GM19240 (cell line): ENCODE measurements around the gene EFCAB13.
"Not testable (repeated sequence)": the region's sequence is repeated elsewhere in the genome, so short reads cannot be mapped to it uniquely, and the experiment has no call there.

Experiments used
- DNase-seq: peaks from one replicate; pipeline ENCODE4 v3.0.0; 2011; ENCODE audit warnings: low spot score; ENCODE audit not compliant: insufficient read length

Gene EFCAB13

GRCh38 chr17:47425887-47426635 is 102.3 kb downstream of the EFCAB13 start:
- not testable (repeated sequence) for DNase-seq

DNA sequence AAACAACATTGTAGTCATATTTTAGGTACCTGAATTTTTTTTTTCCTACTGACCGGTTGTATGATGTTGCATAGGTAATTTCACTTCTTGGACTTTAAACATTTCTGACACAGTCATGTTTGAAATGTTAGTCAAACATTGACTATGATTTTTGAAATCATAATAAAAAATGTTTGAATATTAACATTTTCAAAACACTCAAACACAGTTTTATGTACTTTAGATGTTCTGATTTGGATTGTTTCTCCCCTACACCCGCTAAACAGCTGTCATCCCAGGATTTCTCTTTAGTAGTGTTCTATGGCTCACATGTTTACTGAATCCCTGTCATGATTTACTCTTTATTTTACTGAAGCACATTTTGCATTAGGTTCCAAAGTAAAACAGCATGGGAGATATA is 104.2 kb downstream of the EFCAB13 start:
- no peak for DNase-seq

- not testable (repeated sequence) for DNase-seq
Measured at GRCh38 chr17:47432240-47432639, 108.5 kb downstream of the EFCAB13 start.

DNA sequence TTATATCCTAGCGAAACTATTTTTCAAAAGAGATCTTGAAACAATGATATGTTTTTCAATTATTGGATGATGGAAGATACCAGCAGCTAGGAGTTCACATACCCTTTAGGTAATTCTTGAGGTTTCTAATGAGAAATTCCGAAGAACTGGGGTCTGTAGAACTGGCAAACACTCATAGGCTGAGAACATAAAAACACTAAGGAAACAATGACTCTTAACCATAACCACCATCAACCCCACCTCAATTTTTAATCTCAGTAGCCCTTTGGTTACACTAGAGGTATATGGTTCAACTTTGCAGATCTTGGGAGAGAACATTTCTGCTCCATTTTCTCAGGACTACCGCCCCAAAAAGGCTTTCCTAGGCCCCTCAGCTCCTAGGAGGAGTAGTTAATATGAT is 141.4 kb downstream of the EFCAB13 start:
- DNase-seq, result no peak

DNA sequence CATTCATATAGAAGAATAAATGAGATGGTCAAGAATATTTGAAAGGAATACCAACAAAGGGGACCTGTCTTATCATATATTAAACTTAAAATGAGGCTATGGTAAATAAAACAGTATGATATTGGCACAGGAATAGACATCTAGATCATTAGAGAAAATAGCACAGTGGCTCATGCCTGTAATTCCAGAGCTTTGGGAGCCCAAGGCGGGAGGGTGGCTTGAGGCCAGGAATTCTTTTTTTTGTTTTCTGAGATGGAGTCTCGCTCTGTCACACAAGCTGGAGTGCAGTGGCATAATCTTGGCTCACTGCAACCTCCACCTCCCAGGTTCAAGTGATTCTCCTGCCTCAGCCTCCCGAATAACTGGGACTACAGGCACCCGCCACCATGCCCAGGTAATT is 143.2 kb downstream of the EFCAB13 start:
- DNase-seq, result not testable (repeated sequence)

DNA sequence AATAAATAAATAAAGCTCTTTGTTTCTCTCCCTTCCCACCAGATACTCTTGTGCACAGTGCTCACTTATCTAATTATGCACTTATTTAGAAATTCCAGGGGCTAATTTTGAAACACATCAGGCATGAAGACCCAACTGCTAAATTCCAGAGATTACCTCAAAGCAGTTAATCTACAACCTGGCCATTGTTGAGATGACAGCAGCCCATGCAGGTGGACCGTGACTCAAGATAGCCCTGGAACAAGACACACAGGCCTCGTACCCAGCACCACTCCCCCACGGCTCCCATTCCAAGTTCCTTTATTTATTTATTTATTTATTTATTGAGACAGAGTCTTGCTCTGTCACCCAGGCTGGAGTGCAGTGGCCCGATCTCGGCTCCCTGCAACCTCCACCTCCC is 147.1 kb downstream of the EFCAB13 start:
- no peak for DNase-seq

- not testable (repeated sequence) for DNase-seq
Measured at GRCh38 chr17:47472073-47472472, 148.3 kb downstream of the EFCAB13 start.
